Fibroblast of mammary gland (primary cell): ENCODE data around the gene RNASEH2A.
A peak's percentile ranks its signal among the peaks of the same experiment; 100 is the strongest.

ENCODE experiments used
- DNase-seq: peaks from one replicate; pipeline ENCODE4 v3.0.0-alpha.2; 2010; ENCODE audit warnings: low read depth
- H3K4me3 ChIP-seq: 2 replicates; pipeline ENCODE4 v1.5.1; 2011; ENCODE audit warnings: low read depth, mild to moderate bottlenecking, low read length, moderate library complexity; ENCODE audit not compliant: control insufficient read depth
- TF ChIP-seq, protein P1 (sequence below): conservative IDR thresholded peaks from 2 replicates; pipeline ENCODE4 v1.5.1; 2011; ENCODE audit warnings: low read depth, low read length, inconsistent platforms; ENCODE audit not compliant: control insufficient read depth, insufficient read depth

The RNASEH2A gene

DNA sequence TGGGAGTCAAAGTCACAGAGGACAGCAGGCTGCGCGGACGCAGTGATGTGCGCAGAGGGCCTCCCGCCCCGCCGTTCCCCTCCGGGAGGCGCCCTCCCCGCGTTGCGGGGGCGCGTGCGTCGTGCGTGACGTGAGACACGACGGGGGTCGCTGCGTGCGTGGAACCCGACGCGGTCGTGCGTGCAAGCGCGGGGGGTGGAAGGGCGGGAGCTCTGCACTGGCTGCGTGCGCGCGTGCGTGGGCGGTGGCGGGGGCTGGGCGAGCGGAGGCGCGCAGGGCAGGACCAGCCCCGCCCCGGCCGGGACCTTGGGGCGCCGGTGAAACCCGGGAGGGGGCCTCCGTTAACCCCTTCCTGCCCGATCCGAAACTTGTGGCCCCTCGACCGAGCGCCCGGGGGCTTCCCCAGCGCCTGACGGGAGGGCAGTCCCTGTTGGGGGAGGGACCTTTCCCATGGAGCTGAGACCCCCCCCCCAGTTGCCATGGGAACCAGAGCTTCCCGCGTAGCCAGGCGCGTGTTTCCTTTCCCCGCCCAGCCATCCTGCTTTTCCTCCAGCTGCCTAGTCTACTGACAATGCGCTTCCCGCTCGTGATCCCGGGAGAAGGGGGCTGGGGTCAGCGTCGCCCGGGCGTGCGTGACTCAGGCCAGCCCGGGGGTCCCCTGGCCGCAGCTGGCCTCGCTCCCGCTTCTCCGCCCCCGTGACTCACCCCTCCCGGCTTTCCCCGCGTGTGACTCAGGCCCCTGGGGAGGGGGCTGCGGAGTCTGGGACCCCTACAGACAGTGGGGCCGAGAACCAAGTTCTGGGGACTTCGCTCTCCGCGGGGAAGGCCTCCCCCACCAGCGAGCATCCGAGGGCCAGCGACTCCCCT, 23.7 kb upstream of the RNASEH2A start:
- peak overlapping the region; percentile 48 for H3K4me3 ChIP-seq
- DNase-seq, result peak; percentile 82
- TF ChIP-seq, protein P1, sequence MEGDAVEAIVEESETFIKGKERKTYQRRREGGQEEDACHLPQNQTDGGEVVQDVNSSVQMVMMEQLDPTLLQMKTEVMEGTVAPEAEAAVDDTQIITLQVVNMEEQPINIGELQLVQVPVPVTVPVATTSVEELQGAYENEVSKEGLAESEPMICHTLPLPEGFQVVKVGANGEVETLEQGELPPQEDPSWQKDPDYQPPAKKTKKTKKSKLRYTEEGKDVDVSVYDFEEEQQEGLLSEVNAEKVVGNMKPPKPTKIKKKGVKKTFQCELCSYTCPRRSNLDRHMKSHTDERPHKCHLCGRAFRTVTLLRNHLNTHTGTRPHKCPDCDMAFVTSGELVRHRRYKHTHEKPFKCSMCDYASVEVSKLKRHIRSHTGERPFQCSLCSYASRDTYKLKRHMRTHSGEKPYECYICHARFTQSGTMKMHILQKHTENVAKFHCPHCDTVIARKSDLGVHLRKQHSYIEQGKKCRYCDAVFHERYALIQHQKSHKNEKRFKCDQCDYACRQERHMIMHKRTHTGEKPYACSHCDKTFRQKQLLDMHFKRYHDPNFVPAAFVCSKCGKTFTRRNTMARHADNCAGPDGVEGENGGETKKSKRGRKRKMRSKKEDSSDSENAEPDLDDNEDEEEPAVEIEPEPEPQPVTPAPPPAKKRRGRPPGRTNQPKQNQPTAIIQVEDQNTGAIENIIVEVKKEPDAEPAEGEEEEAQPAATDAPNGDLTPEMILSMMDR, result no peak

DNA sequence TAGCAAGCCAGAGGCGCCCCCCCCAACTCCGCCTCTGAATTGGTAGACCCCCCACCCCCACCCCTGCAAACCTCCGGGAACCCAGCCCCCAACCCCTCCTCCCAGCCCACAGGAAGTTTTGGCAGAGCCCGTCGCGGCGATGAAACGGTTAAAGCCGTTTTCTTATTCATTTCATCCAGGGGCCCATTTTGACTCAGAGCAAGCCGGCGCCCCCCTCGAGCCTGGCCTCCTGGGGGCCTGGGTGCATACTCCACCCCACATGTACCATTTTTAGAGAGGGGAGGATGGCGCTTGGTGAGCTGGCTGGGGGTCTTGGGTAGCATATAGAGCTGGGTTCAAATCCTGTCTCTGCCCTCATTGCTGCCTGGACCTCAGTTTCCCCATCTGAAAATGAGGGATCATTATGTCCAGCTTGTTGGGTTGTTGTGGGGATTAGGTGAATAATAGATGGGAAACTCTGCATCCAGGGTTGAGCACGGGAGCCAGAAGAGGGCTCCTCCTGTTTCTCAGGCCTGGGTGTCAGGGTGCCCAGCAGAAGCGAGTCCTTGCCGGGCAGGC, 23.0 kb upstream of the RNASEH2A start:
- TF ChIP-seq, protein P1, result no peak
- H3K4me3 ChIP-seq, result no peak overlapping the region
- DNase-seq, result no peak

DNA sequence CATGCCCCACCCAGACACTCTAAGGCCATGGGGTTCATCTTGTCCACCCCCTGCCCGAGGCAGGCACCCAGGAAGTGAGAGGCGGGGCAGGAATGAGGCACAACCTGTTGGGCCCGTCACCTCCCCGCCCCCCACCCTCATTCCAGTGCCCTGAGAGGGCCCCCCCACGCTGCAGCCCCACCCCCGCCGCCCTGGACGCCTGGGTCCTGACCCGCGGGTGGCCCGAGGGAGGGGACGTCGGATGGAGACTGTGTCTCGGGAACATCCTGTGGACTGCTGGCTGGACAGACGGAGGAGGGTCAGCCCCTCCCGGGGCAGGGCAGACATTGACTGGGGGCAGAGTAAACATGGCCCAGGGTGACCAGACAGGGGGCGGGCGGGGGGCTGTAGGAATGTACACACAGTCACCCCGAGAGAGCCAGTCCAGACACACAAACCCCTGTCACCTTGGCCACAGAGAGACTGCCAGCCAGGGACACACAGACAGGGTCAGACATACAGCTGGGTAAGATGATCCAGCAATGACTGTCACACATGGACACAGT, 22.5 kb upstream of the RNASEH2A start:
- TF ChIP-seq, protein P1, result no peak
- no peak overlapping the region for H3K4me3 ChIP-seq
- DNase-seq, result no peak

GRCh38 chr19:12784394-12784870, 22.0 kb upstream of the RNASEH2A start:
- no peak overlapping the region for H3K4me3 ChIP-seq
- TF ChIP-seq, protein P1, result no peak
- DNase-seq, result no peak

GRCh38 chr19:12784871-12785430, 21.4 kb upstream of the RNASEH2A start:
- DNase-seq, result no peak
- TF ChIP-seq, protein P1, result no peak
- no peak overlapping the region for H3K4me3 ChIP-seq

GRCh38 chr19:12785431-12786031, 20.9 kb upstream of the RNASEH2A start:
- TF ChIP-seq, protein P1, result no peak
- no peak overlapping the region for H3K4me3 ChIP-seq
- DNase-seq, result no peak
